Measurements from ENCODE around the gene STIL. TPM values are rescaled to one million over a fixed set of nuclear protein-coding genes. Genes with fewer than 3 reads are reported as not detected.

Gene STIL
- total RNA-seq, 1 donor from 2014 or later, result 19.7 TPM

DNA sequence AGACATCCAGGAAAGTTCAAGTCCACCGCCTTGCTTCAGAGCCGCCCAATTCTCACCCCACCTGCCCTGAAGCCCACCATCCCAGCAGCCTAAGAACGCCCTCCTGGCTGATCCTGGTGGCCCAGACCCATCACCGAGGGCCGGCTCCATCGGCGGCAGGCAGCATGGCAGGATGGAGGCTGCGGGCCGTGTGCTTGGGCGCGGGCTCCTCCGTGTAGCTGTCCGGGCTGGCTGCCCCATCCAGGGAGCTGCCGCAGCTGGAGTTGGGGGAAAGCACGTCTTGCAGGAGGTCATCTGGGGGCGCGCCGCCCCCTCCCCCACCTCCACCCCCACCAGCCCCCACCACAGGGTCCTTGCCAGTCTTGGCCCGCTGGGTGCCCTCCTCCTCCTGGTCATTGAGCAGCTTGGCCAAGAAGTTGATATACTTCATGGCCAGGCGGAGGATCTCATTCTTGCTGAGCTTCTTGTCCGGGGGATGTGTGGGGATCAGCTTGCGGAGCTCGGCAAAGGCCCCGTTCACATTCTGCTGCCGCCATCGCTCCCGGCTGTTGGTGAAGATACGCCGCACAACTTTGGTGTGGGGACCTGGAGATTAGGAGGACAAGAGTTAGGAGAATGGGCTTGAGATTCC is 94.2 kb downstream of the STIL start:
- no peak for DNase-seq (ENCODE audit: extremely low spot score, unreplicated experiment)
- peaks cover 13% of the 10 kb centered on the region for H3K27me3 Mint-ChIP-seq
- H3K4me3 Mint-ChIP-seq, result no peak overlapping the region
- peaks cover 8% of the 10 kb centered on the region for H3K4me1 Mint-ChIP-seq (ENCODE audit: unreplicated experiment)
- TF ChIP-seq, protein P1, sequence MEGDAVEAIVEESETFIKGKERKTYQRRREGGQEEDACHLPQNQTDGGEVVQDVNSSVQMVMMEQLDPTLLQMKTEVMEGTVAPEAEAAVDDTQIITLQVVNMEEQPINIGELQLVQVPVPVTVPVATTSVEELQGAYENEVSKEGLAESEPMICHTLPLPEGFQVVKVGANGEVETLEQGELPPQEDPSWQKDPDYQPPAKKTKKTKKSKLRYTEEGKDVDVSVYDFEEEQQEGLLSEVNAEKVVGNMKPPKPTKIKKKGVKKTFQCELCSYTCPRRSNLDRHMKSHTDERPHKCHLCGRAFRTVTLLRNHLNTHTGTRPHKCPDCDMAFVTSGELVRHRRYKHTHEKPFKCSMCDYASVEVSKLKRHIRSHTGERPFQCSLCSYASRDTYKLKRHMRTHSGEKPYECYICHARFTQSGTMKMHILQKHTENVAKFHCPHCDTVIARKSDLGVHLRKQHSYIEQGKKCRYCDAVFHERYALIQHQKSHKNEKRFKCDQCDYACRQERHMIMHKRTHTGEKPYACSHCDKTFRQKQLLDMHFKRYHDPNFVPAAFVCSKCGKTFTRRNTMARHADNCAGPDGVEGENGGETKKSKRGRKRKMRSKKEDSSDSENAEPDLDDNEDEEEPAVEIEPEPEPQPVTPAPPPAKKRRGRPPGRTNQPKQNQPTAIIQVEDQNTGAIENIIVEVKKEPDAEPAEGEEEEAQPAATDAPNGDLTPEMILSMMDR (conservative IDR thresholded peaks at IDR 0.05), result no peak
- no peaks in the 10 kb centered on the region for H3K9me3 Mint-ChIP-seq
- H3K36me3 Mint-ChIP-seq, result no peaks in the 10 kb centered on the region
- H3K27ac Mint-ChIP-seq, result no peak overlapping the region

DNA sequence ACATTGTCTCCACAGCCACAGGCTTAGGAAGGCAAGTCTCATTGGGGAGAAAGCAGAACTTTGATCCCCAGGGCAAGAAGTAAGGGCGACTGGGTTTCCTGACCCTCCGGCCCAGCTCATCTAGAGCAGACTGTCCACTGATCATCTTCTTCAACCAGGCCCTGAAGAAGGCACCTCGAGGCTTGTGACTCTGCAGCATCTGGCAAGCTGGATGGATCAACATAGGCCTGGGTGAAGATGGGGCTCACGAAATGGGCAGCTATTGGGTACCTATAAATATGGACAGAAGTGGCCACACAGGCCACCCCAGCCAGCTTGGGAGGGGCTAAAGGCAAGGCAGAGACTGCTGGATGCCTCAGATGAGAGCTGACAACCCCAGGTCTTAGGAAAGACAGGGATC is 94.9 kb downstream of the STIL start:
- Mint-ChIP-seq H3K9me3 (no peaks in the 10 kb centered on the region), H3K27me3 (peaks cover 13% of the 10 kb centered on the region), H3K27ac (no peak overlapping the region), H3K4me1 (ENCODE audit: unreplicated experiment) (peaks cover 8% of the 10 kb centered on the region), H3K4me3 (no peak overlapping the region), H3K36me3 (no peaks in the 10 kb centered on the region)
- no peak for DNase-seq (ENCODE audit: extremely low spot score, unreplicated experiment)
- TF ChIP-seq, protein P1 (conservative IDR thresholded peaks at IDR 0.05), result no peak

DNA sequence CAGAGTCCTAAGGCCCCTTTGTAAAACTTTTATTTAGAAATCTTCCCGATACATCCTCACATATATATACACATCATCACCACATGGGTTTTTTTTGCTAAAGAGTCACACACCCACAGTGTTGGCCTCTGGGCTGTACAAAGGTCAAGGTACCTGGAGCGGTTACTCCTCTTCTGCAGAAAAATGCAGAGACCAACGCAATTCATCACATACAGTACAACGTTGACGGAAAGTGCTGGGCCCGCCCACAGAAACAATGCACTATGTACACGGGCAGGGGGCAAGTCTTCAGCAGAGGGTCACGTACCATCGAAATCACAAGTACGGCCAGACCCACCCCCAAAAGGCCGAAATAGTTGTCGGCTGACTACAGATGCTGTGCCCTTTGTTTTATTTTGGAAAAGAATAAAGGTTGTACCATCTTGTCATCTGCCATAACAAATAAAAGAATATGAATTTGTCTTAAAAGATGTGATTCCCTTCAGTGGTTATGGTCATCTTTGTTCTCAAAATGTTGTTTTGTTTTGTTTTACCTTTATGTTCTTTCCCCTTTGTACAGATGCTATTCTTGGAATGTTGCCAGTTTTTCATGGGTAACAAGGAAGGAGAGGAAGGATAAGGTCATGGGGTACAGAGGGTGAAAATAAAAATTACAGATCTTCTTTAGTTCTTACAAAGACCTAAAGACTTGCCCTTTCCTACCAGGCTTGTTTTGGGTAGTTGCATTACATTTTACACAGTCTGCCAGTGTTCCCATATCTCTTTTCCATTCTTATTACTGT is 97.5 kb downstream of the STIL start:
- H3K4me1 Mint-ChIP-seq (ENCODE audit: unreplicated experiment), result peaks cover 8% of the 10 kb centered on the region
- TF ChIP-seq, protein P1 (conservative IDR thresholded peaks at IDR 0.05), result no peak
- H3K36me3 Mint-ChIP-seq, result no peaks in the 10 kb centered on the region
- peak overlapping the region; percentile 62 for H3K27ac Mint-ChIP-seq
- no peak overlapping the region for H3K4me3 Mint-ChIP-seq
- H3K27me3 Mint-ChIP-seq, result peaks cover 15% of the 10 kb centered on the region
- H3K9me3 Mint-ChIP-seq, result no peaks in the 10 kb centered on the region
- DNase-seq (ENCODE audit: extremely low spot score, unreplicated experiment), result no peak

DNA sequence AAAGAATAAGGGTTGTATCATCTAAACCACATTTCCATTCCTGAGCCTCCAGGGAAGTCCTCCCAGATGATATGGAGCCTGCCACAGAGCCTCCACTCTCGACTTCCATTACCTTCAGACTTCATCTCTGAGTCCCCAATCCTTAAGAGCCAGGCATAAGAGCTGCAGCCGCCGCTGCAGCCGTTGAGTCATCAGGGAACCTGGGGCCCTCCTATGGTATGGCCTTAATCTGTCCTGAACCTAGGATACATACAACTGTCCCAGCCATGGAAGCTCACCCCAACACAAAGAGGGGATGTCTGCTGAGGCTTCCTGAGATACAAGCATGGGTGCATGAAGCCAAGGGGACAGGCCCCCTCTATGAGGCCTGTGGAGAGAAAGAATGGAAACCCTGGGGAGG is 98.2 kb downstream of the STIL start:
- no peak for DNase-seq (ENCODE audit: extremely low spot score, unreplicated experiment)
- no peaks in the 10 kb centered on the region for H3K9me3 Mint-ChIP-seq
- no peaks in the 10 kb centered on the region for H3K36me3 Mint-ChIP-seq
- no peak overlapping the region for H3K4me3 Mint-ChIP-seq
- peaks cover 8% of the 10 kb centered on the region for H3K4me1 Mint-ChIP-seq (ENCODE audit: unreplicated experiment)
- TF ChIP-seq, protein P1 (conservative IDR thresholded peaks at IDR 0.05), result no peak
- peaks cover 20% of the 10 kb centered on the region for H3K27me3 Mint-ChIP-seq
- H3K27ac Mint-ChIP-seq, result no peak overlapping the region

DNA sequence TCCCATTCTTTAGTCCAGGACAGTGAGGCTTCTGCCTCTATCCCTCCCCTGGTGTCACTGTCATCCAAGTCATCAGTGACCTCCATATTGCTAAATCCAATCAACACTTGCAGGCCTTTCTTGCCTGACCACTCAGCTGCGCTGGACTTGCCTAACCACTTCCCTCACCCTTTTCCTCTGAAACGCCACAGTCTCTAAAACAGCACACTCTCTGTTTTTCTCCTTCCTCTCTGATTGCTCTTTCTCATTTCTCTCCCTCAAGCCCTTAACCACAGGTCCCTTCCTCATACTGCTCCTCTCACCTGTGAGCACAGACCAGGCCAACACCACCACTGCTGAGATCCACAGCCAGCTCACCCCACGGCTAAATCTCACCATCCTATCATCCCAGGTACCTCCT is 99.4 kb downstream of the STIL start:
- no peaks in the 10 kb centered on the region for H3K36me3 Mint-ChIP-seq

More for the DNA sequence above, 99.4 kb downstream of the STIL start:
- H3K4me1 Mint-ChIP-seq (ENCODE audit: unreplicated experiment), result peaks cover 8% of the 10 kb centered on the region
- peaks cover 32% of the 10 kb centered on the region for H3K27me3 Mint-ChIP-seq
- H3K4me3 Mint-ChIP-seq, result no peak overlapping the region
- no peak overlapping the region for H3K27ac Mint-ChIP-seq
- TF ChIP-seq, protein P1 (conservative IDR thresholded peaks at IDR 0.05), result no peak
- DNase-seq (ENCODE audit: extremely low spot score, unreplicated experiment), result no peak
- H3K9me3 Mint-ChIP-seq, result no peaks in the 10 kb centered on the region

All from type B pancreatic cell (in vitro differentiated cells).